HG03175 (cell line): ENCODE results near the gene VCAN.

Experiments used
- ATAC-seq: cut with Tn5 transposase; IDR thresholded peaks from one replicate; pipeline ENCODE4 v1.9.1; 2021; ENCODE audit warnings: mild to moderate bottlenecking, moderate library complexity; ENCODE audit not compliant: unreplicated experiment

Gene VCAN

DNA sequence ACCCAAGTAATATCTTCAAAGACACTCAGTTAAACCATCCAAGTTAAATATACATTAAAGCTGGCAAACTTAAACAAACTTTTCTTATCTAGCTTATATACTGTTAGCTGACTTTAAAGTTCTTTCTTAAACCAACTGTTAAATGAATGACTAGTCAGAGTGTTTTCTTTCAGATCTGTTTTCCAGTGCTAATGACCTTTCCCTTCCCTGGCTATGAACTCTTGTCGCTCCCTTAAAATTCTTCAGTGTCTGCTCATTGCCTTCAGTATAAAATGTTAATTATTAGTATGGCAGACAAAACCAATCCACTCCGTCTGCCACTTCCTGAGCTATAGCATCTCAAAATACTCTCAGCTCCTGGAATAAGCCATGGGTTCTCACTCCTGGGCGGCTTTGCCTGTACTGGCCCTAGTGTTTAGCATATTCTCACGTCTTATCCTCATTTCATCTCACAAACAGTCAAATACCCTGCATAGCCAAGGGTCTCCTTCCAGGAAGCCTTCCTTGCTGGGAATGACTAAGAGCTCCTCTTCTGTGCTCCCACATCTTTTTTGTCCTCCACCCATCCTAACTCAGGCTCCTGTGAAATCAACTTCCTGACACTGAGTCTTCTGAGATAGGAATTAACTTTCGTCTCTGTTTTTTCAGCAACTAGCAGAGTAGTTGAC, 87.7 kb downstream of the VCAN start:
- ATAC-seq: no peak

DNA sequence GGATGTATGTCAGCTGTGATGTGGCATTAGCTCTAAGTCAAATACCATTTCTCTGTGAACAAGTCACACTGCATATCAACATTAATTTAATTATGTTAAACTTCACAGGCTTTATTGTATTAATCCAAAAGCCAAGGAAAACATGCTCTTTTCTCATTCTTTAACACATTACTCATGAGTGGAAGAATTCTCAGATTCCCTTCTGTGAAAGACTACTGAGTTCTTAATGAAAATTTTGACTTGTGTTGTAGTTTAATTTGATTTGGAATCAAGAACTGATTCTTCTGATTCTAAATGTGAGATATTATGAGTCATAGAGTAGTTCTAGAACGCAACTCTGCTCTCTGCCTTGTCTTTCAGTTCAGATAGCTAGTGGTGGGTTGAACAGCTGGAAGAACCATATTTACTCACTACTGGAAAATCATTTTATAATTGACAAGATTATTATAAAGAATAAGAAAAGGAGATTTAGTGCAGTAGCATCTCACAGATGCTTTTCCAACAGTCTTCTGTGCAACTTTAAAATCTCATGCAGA, 90.6 kb downstream of the VCAN start:
- ATAC-seq: no peak

DNA sequence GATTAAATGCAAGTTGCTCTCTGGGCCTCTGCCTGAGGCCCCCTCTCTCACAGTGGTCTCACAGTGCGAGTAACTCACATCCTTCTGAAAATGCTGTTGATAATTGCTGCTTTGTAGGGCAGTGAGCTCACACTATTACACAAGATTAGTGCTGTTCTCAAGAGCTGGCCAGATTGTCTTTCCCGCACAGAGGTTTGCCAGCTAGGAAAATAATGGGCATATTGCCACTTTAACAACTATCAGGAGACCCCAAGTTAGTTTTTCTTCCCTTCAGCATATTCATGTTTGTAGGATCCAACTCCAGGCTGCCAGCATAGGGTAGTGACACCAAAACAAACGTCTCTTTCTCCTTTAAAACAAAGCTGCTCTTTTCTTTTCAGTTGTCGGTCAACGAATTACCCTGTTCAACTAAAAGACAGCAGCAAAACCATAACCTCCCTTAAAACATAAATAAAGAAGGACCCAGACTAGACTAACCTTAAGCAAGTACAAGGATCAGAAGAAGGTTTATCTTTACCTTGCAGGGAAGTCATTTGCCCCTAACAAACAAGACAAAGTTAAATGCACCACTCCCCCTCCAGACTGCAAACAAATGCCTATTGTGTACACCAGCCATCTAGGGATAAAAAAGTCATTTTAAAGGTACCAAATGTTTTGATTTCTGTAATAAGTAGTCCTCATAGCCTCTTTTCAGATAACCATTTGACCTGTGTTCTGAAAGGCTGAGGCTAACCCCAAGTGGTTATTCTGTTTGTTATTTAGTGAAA, 91.4 kb downstream of the VCAN start:
- no peak for ATAC-seq

DNA sequence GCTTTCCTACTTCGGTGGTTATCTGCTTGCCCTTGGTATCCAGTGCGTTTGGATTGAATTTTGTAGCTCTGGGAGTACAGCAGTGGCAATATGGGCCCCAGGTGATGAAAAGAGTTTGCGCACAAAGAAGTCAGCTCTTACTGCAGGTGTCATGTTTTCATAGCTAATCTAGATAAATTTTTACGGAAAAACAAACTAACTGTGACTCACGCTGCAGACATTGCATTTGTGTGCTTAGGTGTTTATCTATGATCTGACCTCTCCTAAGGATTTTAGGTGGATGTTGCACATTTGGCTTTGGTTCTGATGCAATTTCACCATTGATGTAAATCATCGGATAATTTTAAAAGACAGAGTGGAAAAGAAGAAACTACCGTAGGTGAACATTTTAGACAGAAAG, 92.1 kb downstream of the VCAN start:
- ATAC-seq: no peak

DNA sequence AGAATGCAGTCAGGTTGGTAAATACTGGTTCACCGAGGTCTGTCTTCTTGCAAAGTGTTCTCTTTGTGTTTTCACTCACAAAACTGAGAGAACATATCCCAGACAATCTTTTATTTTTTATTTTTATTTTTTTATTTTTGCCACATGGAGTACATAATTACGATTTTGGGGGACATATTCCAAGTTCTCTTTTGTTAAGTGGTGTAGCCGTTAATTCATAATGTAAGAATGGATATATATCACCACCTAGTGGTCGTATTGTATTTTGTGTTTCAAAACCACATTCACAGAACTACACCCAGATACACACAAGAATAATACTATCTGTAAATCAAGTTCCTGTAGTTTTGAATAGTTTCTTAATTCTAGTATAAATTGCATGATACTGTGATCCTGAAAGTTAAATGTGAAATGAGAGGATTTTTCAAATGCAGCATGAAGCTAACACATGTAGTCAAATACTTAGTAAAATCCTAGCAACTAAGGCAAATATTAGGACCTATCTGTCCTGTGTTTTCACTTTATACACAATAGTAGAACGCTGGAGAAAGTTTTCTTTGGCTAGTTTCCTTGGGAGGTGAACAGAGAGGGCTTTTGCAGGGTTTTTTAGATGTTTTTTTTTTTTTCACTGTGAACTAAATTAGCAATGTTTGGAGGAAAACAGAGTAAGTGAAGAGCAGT, 92.7 kb downstream of the VCAN start:
- peak; percentile 71 for ATAC-seq

DNA sequence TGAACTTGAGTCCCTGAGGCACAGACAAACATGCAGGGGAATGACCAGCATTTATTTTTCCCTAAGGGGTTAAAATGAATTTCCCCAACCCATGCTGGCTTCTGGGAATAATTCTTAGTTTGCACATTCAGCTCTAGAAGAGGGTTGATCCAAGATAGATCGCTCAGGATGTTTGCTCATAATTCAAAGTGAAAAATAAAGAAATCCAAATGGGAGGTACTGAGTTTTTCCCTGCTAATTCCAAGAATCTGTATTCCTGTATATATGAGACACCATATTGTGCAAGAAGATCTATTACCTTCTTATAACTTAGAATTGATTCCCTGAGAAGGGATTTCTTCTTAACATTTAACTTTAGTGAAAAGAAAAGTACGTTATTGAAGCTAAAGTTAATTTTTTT, 96.2 kb downstream of the VCAN start:
- no peak for ATAC-seq

DNA sequence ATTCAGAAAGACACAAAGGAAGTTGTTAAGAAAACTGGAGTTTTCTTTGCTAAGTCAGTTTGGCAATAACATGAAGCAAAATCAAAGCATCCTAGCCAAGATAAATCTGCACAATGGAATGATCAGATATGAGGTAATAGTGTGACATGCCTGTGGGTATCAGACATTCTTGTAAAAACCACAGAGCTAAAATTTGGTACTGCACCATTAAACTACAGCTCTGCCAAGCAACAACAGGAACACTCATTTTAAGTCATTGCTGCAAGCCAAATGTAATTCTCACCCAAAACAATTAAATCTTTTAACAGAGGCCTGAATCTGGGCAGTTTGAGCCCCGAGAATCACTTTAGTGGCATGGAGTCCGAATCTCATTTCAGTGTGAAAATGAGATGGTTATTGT, 96.6 kb downstream of the VCAN start:
- no peak for ATAC-seq

DNA sequence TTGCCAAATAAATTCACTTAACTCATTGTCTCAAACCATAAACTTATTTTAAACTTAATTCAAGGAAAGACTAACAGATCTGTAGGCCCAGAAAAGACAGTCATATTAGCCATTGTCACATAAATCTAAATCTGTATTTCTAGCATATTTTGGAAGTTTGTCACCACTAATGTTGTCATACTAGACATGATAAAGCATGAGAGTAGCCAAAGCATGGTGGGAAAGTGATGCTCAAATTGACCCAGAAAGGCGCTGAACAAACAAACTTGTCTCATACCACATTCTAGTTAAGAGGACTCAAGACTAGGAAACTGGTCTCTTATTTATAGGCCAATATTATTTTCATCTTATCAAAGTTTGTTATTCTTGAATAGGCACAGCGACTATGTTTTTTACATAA, 99.4 kb downstream of the VCAN start:
- ATAC-seq: no peak

DNA sequence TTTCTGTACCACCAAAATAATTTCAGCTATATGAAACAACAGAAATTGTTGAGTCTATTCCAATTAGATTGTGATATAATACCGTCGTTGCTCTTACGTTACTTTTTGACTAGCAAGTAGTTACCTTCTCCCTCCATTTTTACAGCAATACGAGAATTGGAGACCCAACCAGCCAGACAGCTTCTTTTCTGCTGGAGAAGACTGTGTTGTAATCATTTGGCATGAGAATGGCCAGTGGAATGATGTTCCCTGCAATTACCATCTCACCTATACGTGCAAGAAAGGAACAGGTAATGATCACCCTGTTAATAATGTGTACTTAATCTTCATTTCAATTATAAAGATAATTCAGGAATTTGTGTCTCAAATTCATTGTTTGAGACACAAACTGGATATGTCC, 100.7 kb downstream of the VCAN start:
- ATAC-seq: no peak

DNA sequence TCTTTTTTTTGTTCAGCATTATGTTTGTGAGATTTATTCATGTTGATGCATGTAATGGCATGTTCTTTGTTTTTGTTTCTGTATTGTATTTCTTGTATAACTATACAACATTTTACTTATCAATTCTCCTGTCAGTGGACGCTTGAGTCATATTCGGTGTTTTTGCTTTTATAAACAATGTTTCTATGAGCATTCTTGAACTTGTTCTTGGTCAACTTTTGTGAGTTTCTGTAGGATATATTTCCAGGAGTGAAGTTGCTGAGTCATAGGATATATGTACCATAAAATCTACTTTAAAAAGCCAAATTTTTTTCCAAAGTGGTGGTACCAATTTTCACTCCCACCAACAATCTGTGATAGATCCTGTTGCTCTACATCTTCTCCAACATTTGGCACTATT, 104.8 kb downstream of the VCAN start:
- ATAC-seq: no peak

DNA sequence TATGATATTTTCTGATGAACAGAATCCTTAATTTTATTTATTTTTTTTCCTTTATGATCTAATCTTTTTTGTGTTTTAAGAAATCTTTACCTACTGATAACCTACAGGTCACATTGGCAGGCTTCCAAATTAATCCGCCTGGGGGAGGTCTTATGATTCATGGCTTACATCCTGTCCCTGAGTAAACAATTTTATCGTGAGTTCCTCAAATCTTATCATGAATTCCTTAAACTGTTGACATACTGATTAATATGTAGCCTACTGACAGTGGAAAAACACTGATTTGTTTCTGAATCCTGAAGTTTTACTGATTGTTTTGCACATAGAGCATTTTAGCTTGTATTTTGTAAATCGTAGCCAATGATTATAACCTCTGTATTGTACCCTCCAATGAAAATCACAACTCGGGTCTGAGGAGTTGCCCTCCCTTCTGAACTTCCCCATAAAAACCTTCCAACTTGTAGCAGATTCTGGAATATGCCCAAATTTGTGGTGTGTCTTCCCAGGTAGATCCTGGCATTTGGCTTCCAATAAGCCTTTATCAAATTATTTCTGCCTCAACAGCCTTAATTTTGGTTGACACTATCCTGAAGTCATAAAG, 105.6 kb downstream of the VCAN start:
- ATAC-seq: no peak

DNA sequence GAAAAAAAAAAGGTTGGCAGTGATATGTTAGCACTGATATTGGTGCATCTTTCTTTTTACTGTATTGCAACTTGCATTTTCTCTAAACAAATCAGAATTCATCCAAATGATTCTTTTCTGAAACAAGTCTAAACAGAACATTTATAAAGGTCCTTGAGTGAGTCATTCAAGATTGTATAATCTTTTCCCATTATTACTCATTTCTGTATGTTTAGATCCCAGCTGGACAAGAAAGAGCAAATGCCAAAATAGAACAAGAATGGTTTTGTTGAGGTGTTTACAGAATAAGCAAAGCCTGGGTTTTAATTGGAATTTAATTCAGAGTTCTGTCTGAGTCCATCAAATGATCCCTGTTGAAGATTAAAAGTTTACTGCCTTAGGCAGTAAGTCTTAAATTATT, 112.3 kb downstream of the VCAN start:
- no peak for ATAC-seq

DNA sequence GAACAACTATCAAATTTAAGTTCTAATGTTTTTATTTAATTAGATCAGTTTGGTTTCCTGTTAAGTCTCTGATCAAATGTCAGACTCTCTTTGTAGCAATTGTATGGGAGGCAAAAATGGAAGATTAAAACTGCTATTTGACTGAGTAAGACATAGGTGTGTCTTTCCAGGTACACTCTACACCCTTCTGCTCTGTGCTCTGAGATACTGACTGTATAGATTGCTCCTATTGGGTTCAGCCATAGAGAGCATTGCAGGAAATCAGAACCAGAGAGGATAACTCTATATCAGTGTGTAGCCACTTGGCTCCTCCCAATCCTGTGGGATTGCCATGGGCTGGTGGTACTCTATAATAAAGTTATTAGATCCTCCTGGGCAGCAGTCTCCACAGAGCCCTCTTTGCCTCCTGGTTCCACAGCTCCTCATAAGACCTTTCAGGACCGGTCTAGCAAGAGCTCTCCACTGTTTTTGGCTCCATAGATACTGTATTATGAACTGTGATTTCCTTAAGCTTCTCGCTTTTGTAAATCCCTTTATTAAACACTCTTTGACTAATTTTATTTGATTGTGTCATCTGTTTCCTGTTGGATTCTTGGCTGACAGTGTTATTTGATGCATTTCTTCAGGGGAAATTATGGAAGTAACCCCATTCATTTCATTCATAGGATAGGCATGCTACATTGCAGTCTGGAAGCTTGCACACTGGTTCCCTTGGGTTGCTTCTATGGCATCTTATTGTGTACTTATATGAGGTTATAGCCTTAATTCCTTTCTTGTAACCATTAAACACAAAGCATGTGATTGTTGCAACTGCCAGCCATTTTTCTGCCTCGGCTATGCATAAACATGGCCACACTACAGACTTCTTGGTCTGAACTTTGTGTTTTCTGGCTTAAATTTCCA, 115.6 kb downstream of the VCAN start:
- ATAC-seq: no peak

DNA sequence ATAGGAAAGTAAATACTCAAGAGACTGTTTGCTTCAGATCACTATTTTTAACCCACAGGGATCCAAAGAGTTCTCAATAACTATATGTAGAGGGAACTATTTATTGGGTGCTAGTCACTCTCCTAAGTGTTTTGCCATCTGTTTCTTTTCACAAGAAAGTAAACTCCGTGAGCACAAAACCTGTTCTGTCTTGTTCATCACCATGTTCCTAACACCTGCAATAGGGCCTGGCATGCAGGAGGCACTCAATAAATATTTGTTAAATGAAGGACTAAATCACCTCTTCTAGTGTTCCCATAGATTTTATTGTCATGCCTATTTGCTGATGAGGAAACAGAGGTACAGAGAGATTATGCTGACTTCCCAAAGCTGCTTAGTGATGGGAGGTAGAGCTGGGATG, 118.2 kb downstream of the VCAN start:
- ATAC-seq: no peak

DNA sequence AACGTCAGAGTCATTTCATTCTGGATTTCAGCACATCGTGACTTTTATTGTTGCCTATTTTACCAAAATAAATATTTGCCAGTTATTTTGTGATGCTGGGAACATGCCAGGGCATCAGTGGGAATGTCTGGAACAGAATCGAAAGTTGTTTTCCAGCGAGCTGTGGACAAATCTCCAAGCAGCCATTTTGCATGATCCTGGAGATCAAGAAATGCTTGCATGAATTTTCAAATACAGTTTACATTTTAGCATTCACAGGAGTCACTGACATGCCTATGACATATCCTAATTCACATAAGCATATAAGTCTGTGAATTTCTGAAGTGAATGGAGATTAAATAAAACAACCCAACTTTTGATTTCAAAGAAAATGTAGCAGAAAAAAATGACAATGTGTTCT, 119.4 kb downstream of the VCAN start:
- ATAC-seq: no peak

DNA sequence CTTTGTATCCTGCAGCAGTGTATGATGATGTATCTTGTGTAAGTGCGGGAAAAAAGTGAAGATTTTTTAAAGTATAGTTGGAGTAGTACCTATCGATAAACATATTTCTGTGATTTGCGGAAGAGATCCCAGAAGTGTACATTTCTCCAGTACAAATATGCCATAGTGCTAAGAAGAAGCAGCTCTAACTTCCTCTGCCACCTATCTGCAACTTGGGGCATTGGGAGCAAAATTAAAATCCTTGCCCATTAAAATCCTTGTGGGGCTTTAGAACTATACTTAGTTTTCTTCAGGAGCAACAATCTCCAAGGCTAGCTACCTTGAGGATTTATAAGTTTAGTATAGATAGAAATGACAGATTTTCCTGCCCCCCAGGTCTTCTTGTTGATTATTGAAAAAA, 123.7 kb downstream of the VCAN start:
- ATAC-seq: no peak

DNA sequence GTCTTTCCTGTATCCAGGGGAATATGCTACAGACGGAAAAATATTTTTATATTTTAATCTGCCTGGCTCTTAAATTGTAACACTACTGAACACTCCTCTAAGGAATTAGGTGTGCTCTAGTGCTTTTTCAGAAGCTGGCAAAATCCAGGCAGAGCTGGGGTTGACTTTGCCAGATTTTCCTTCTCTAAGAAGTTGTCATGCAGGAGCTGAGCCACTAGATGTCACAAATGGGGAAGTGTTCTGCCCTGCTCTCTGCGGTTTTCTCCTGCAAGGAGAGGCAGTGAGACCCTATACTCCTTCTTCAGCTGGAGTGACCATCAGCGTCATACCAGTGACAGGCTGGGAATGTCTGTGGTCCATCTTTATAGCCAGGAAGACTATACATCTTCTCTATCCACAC, 136.6 kb downstream of the VCAN start:
- peak; percentile 61 for ATAC-seq

DNA sequence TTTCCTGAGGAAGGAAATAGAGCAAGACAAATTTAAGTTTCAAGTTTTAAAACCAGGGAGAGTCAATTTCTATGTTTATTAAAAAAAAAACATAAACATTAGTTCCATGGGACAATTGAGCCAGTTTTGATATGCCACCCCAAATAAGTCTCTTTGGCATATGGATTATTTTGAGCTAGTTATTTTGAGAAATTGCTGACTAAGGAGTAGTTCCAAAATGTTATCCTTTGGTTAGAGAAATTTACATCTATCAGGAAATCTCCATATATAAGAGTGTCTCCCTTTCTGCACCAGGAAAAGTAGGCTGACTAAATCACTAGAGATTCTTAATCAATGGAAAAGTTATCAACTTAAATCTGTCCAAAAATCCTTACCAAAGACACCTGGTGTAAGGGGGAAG, 143.3 kb downstream of the VCAN start:
- ATAC-seq: no peak

DNA sequence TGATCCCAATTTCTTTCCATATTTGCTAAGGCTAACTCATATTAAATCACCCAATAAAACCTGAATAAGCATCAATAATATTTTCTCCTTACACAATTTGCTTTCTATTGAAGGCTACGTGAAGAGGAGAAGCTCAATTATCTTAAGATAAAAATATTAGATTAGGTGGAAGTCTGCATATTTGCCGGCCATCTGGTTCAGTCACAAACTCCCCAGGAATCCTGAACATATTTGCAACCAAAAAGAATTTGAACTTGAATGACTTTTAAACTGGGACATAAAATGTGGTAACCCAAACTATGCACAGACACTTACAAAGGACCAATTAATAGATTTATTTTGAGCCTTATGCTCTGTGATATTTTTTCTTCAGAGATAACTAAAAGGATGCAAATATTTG, 156.8 kb downstream of the VCAN start:
- no peak for ATAC-seq
